OCI-LY3 (cell line): ENCODE measurements around the gene ERC2.

ENCODE experiments used
- CTCF ChIP-seq: fragments of 200-600, 300-600 bp; sonication (generic); IDR thresholded peaks from 2 replicates; pipeline ENCODE4 v1.5.1; 2014; ENCODE audit warnings: antibody characterized with exemption, low read length, low read depth
- EZH2phosphoT487 ChIP-seq: fragments of 200-600 bp; shearing (Covaris generic); IDR thresholded peaks from 2 replicates; pipeline ENCODE4 v1.6.1; 2018; ENCODE audit warnings: antibody characterized with exemption, mixed run types, low read depth

- no peak for TF ChIP-seq CTCF
- no peak for TF ChIP-seq EZH2phosphoT487
Observed at GRCh38 chr3:56023546-56023945, 444.7 kb downstream of the ERC2 start.
